SJSA1 (cell line): ENCODE measurements around the gene UBQLN4. TPM values are rescaled to one million over a fixed set of nuclear protein-coding genes. Genes with fewer than 3 reads are reported as not detected.
"Not testable (repeated sequence)": the region's sequence is repeated elsewhere in the genome, so short reads cannot be mapped to it uniquely, and the experiment has no call there.

Source experiments
- DNase-seq, 2 experiments: peaks; one replicate each; pipeline ENCODE4 v3.0.0-alpha.2; 2015 to 2020; ENCODE audit warnings: low spot score in 2 of 2, low read depth in 1 of 2
- H3K27ac ChIP-seq: fragments of 250-450 bp; sonication (Bioruptor Pico); 2 replicates; pipeline ENCODE4 v1.5.1; 2020; ENCODE audit warnings: mild to moderate bottlenecking, moderate library complexity
- H3K27me3 ChIP-seq: fragments of 250-450 bp; sonication (Bioruptor Pico); replicated peaks from 2 replicates; pipeline ENCODE4 v1.5.1; 2020; ENCODE audit warnings: mild to moderate bottlenecking, moderate library complexity
- H3K36me3 ChIP-seq: fragments of 250-450 bp; sonication (Bioruptor Pico); 2 replicates; pipeline ENCODE4 v1.5.1; 2020; ENCODE audit warnings: mild to moderate bottlenecking
- H3K4me1 ChIP-seq: fragments of 250-450 bp; sonication (Bioruptor Pico); replicated peaks from 2 replicates; pipeline ENCODE4 v1.6.1; 2021; ENCODE audit warnings: mild to moderate bottlenecking
- H3K4me3 ChIP-seq: fragments of 250-450 bp; sonication (Bioruptor Pico); 2 replicates; pipeline ENCODE4 v1.5.1; 2020; ENCODE audit warnings: mild to moderate bottlenecking
- H3K9me3 ChIP-seq: fragments of 250-450 bp; sonication (Bioruptor Pico); replicated peaks from 2 replicates; pipeline ENCODE4 v1.5.1; 2020; ENCODE audit warnings: mild to moderate bottlenecking
- total RNA-seq: library from RNA; depleted of rRNA; stranded (reverse); fragments of >200 nt; shearing (Covaris generic); gene quantifications from 2 replicates; pipeline ENCODE4 v1.2.3, GENCODE V29; 2014

The UBQLN4 gene
- total RNA-seq, 1 experiment from 2014 or later = 18.2 TPM

DNA sequence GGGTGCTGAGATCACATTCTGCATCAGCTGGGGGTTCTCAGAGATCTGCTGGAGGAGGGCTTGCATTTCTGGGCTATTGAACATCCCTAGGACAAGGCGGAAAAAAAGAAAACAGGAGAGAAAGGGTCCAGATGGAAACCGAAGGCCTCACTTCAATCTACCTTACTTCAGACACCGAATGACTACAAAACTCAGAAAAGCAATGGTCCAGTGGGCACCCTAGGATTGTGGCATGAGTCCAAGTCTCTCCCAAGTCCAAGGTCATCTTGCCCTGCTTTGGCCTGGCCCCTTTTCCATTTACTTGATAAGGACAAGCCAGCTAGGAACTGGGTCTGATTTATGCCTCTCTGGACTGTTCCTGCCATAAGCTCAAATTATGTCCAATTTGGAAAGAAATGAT is 10.8 kb downstream of the UBQLN4 start:
- H3K27me3 ChIP-seq = no peaks in the 10 kb centered on the region

DNA sequence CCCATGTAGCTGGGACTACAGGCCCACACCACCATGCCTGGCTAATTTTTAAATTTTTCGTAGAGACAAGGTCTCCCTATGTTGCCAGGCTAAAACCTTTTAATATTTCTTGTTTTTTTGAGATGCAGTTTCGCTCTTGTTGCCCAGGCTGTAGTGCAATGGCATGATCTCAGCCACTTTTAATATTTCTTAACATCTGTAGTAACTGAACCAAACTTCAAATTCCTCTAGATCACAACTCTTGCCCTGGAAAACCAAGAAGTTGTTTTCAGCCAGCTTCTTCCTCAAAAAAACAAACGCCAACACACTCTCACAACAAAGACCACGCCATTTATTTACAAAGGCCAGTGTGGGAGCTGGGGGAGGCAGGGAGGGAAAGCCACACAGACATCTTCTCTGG is 18.6 kb downstream of the UBQLN4 start:
- not testable (repeated sequence) for H3K4me3 ChIP-seq, H3K36me3 ChIP-seq, H3K27me3 ChIP-seq, H3K4me1 ChIP-seq, H3K27ac ChIP-seq, DNase-seq, H3K9me3 ChIP-seq

More for the DNA sequence above, 10.8 kb downstream of the UBQLN4 start:
- Histone ChIP-seq H3K4me3 (no peak overlapping the region), H3K36me3 (peaks cover 32% of the 10 kb centered on the region), H3K4me1 (peaks cover 12% of the 10 kb centered on the region), H3K27ac (no peak overlapping the region), H3K9me3 (no peaks in the 10 kb centered on the region)
- DNase-seq = no peak

DNA sequence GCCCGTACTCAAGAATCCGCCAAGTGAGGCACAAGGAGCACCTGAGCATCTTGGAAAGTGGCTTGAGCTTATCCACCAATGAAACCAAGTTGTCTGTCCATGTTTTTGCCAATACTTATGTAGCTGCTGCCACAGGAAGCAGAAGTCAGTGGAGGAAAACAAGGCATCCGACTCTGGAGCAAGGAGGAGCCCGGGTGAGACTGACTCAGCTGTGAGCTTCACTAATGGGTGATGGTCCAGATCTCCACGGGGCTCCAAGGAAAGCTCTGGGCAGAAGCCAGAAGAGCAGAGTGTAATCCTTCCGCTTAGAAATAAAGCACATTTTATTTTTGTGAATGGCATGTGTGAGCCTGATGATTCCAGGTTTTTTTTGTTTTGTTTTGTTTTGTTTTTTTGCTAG is 20.6 kb downstream of the UBQLN4 start:
- no peak for DNase-seq
- H3K4me1 ChIP-seq = peaks cover 7% of the 10 kb centered on the region
- no peak overlapping the region for H3K27ac ChIP-seq
- H3K9me3 ChIP-seq = no peaks in the 10 kb centered on the region
- H3K27me3 ChIP-seq = no peaks in the 10 kb centered on the region
- no peak overlapping the region for H3K4me3 ChIP-seq
- H3K36me3 ChIP-seq = 0 out of 2 replicates have a peak, but pooled peaks cover 1% of the 10 kb centered on the region

DNA sequence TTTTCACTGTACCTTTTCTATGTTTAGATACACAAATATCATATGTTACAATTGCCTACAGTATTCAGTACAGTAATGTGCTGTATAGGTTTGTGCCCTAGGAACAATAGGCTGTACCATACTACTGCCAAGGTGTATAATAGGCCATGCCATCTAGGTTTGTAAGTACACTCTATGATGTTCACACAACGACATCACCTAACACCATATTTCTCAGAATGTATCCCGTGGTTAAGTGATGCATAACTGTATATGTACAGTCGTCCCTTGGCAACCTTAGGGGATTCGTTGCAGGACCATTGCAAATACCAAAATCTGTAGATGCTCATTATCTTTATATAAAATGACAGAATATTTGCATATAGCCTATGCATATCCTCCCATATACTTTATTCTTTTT is 27.0 kb downstream of the UBQLN4 start:
- DNase-seq = no peak
- Histone ChIP-seq H3K36me3 (no peaks in the 10 kb centered on the region), H3K27me3 (no peaks in the 10 kb centered on the region), H3K9me3 (no peaks in the 10 kb centered on the region), H3K27ac (no peak overlapping the region), H3K4me3 (no peak overlapping the region), H3K4me1 (peaks cover 7% of the 10 kb centered on the region)

DNA sequence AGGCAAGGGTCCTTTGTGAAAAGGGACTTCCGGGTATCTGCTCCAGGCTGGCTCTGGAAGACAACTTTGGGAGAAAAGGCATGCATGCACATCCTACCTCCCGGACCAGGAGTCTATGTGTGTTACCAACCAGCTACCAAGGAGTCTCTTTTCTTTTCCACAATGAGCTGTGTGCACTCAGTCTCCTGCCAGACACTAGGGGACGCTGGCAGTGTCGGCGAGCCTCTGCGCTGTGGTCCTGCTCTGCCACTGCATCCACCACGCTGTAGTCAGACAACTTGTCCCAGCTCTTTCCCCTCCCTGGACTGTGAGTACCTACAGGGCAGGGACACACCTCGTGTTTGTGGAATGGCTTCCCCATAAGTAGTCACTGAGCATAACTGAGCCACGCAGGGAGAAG is 27.7 kb downstream of the UBQLN4 start:
- peak; percentile 29 to 63 for DNase-seq
- Histone ChIP-seq H3K4me3 (no peak overlapping the region), H3K27me3 (no peaks in the 10 kb centered on the region), H3K4me1 (peaks cover 7% of the 10 kb centered on the region), H3K27ac (no peak overlapping the region), H3K9me3 (no peaks in the 10 kb centered on the region), H3K36me3 (no peaks in the 10 kb centered on the region)

DNA sequence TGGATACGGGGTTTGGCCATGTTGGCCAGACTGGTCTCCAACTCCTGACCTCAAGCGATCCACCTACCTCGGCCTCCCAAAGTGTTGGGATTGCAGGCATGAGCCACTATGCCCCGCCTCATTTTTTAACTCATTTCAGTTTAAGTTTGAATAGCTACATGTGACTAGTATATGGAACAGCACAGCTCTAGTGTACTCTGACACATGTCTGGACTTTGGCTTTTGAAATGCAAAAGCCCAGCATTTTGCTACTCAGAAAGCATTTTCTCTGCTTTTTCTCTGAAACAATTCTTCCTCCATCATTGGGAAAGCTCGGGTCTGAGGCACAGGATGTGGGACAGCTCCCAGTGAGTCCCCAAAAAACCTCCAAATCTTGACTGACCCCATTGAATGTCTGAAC is 28.8 kb downstream of the UBQLN4 start:
- Histone ChIP-seq H3K36me3 (peaks cover 5% of the 10 kb centered on the region), H3K4me1 (peaks cover 5% of the 10 kb centered on the region), H3K27me3 (no peaks in the 10 kb centered on the region), H3K9me3 (no peaks in the 10 kb centered on the region), H3K27ac (no peak overlapping the region), H3K4me3 (no peak overlapping the region)
- no peak for DNase-seq

DNA sequence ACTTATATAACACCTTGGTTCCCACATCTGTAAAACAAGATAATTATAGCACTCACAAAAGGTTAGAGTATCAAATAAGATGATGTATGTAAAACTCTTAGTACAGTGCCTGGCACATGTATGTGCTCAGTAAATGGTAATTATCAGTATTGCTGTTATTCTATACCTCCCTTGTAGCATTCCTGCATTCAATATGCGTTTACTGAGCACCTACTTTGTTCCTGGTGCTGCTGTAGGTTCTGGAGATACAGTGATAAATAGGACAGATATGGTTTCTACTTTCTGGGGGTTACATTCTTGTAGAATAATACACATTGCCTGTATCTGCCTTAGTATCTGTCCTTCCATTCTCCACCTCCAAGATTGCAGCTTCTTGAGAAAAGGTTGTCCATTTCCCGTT is 31.6 kb downstream of the UBQLN4 start:
- peaks cover 6% of the 10 kb centered on the region for H3K4me1 ChIP-seq
- no peaks in the 10 kb centered on the region for H3K9me3 ChIP-seq
- H3K27ac ChIP-seq = no peak overlapping the region
- H3K36me3 ChIP-seq = peaks cover 32% of the 10 kb centered on the region
- H3K27me3 ChIP-seq = no peaks in the 10 kb centered on the region
- no peak for DNase-seq
- H3K4me3 ChIP-seq = no peak overlapping the region

DNA sequence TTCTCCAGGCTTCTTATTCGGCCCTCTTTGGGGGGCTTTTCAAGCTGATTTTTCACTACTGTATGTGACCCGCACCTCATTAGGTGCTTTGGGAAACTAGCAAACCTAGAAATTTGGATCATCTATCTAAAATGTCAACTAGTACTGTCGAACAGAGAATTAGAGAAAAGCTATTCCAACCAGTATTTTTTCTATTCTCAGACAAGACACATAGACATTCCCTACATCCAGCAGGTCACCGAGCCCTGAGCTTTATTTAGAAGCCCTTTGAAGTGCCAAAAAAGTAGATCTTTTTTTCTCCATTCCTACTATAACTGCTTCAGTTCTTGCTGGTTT is 32.5 kb downstream of the UBQLN4 start:
- H3K9me3 ChIP-seq = no peaks in the 10 kb centered on the region
- no peak for DNase-seq
- H3K4me3 ChIP-seq = peak overlapping the region; percentile 51
- peaks cover 6% of the 10 kb centered on the region for H3K4me1 ChIP-seq
- H3K36me3 ChIP-seq = peaks cover 41% of the 10 kb centered on the region
- H3K27me3 ChIP-seq = no peaks in the 10 kb centered on the region
- no peak overlapping the region for H3K27ac ChIP-seq

DNA sequence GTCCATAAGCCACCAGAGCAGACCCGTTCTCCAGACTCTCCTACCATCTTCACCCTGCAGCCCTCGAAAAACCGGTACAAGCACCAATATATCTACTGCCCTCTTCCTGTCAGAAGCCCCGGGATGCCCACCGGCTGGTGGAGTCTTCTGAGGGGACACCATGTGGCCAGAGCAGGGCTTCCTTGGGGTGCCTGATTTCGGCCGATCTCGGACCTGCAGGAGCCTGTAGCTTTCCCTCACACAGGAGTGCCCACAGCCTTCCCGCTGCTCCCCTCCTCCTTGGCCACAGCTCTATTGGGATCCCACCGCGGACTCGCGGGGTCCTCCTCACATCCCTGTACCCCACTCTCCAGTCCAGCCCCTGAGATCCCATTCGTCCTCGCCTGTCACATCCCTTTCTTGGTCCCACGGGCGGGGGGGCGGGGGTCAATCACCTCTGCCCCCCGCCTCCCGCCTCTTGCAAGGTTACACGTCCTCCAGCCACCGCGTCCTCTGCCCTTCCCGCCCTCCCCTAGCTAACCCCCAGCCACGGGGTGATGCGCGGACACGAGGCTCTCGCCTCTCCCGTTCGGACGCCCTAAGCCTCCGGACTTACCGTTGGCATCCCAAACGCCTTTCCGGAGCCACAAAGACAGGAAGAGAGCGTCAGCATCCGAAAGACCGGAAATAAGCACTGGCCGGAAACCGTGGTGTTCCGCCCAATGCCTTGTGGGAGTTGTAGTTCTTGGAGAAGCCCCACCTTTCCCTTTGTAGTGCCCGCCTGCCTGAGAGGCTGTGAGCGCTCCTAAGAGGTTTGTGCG is 33.1 kb downstream of the UBQLN4 start, which contains the start of gene SSR2:
SSR2 (minus strand) TSS at position 659 of the 800 bp plus-strand sequence. CDS start 784 bp downstream, outside the sequence.
- Histone ChIP-seq H3K27me3 (no peaks in the 10 kb centered on the region), H3K27ac (peak within 1 kb of the TSS; percentile 54; the same call in 1 of the 2 replicates), H3K36me3 (peaks cover 46% of the 10 kb centered on the region), H3K4me1 (peaks cover 6% of the 10 kb centered on the region), H3K4me3 (peak within 1 kb of the TSS; percentile 51), H3K9me3 (no peaks in the 10 kb centered on the region)
- peak; percentile 81 to 91 for DNase-seq

DNA sequence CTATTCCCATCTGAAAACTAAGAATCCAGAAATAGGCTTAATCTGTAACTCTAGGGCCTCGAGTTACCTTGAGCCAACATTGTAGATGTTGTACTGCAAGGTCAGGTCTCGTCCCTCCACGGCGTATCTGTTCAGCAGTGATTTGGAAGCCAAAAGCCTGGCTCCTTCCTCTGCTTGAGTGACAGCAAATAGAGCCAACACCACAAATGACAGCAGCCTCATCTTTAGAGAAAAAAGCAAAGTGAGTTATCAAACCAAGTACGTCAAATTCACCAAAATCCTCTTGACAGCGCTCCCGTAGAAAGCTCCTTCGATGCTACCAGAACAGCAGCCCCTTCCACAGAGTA is 33.7 kb downstream of the UBQLN4 start:
- Histone ChIP-seq H3K4me1 (peaks cover 6% of the 10 kb centered on the region), H3K27me3 (no peaks in the 10 kb centered on the region), H3K4me3 (peak overlapping the region; percentile 51), H3K27ac (no peak overlapping the region), H3K36me3 (peaks cover 49% of the 10 kb centered on the region), H3K9me3 (no peaks in the 10 kb centered on the region)
- no peak for DNase-seq

DNA sequence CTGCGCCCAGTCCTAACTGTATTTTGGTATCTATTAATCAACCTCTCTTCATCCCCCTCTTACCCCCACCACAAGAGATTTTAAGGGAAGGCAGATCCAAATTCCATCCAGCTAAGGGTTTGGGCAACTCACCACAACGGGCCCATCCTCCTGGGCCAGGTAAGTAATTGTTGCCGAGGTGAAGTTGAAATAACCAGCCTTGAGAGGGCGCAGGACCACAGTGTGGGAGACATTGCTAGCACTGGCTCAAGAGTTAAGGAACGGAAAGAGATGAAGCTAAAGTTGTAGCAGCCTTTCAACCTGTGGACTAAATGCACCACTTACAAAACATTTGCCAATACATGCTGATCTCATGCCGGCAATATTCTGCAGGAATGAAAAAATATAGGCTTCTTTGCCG is 38.8 kb downstream of the UBQLN4 start:
- H3K27ac ChIP-seq = no peak overlapping the region
- no peaks in the 10 kb centered on the region for H3K27me3 ChIP-seq
- H3K4me3 ChIP-seq = no peak overlapping the region
- H3K4me1 ChIP-seq = peaks cover 3% of the 10 kb centered on the region
- DNase-seq = no peak
- H3K9me3 ChIP-seq = no peaks in the 10 kb centered on the region
- H3K36me3 ChIP-seq = peaks cover 95% of the 10 kb centered on the region

DNA sequence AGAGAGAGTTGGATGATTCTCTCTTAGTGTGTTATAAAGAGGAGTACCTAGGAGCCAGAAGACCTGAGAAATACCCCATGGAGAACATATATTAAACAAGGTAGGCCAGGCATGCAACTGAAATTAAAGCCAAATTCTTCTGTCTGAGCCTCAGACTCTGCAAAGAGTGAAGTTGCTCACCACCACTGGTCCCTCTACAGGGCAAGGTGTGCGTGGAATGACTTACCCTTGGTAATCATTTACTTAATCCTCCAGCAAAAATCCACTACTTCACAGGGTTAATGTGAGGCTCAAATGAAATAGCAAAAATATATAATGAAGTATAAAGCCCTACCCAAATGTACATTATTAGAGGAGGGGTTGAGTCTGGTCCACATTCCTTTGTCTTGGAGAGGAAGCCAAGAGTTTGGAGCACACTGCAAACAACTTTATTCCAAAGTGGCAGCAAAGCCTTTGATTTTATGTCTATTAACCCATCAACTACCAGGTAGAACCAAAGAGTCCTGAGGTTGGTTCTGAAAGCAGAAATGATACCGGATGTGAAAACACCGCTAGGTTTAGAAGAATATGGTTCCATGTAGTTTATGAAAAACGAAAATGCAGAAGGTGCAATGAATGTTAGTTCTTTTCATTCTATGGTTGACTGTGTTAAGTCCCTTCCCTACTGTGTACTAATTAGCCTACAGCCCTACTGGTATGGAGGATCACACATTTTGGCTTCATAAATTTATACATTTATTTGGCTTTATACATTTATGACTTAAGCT is 41.4 kb downstream of the UBQLN4 start:
- Histone ChIP-seq H3K4me1 (no peaks in the 10 kb centered on the region), H3K27ac (no peak overlapping the region), H3K36me3 (peaks cover 85% of the 10 kb centered on the region), H3K4me3 (no peak overlapping the region), H3K27me3 (no peaks in the 10 kb centered on the region), H3K9me3 (no peaks in the 10 kb centered on the region)
- no peak for DNase-seq

DNA sequence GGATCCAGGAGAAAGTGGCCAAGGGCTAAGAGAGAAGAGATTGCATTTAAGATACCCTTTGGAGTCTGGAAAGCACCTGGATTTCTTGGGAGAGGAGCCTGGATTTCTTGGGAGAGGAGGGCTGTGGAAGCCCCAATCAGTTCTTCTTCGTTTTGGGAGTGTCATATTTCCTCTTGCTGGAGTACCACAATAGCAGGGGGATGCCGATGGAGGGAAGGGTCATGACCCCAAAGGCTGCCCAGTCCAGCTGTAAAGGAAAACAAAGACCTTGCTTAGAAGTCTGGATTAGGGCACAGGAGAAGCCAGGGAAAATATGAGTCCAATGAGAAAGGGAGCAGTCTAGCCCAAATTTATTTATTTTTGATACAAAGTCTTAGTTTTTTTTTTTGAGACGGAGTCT is 44.2 kb downstream of the UBQLN4 start:
- H3K27ac ChIP-seq = no peak overlapping the region
- no peak for DNase-seq
- H3K4me3 ChIP-seq = no peak overlapping the region
- H3K9me3 ChIP-seq = no peaks in the 10 kb centered on the region
- peaks cover 66% of the 10 kb centered on the region for H3K36me3 ChIP-seq
- H3K27me3 ChIP-seq = no peaks in the 10 kb centered on the region
- no peaks in the 10 kb centered on the region for H3K4me1 ChIP-seq

DNA sequence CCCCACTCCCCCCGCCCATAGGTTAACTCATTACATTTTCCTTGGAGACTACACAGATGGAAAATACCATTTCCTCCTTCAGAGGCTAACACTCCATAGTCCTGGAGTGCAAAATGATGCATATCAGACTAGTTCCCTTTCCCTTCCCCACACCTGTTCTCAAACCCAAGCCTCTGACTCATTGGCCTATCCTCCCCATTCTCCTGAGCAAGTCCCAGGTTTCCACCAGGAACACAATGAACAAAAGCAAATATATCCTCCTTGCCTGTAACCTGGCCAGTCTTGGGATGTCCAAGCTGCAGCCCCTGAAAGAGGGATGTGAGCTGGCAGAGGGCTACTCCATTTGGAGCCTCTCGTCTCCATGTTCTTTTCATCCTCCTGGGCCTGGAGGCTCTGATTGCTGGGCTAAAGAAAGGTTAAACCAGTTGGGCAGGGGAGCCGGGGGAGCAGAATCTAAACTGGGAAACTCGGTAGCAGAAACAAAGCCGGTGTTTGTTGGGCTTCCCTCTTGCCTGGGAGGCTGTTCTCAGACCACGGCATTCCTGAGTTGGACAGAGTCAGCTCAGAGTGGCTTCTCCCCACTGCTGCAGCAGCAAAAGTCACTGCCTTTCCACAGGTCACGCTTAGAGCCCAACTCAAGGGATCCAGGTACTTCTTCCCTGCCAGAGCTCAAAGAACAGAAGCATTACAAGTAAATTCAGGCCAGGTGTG is 46.8 kb downstream of the UBQLN4 start:
- Histone ChIP-seq H3K9me3 (no peaks in the 10 kb centered on the region), H3K4me1 (no peaks in the 10 kb centered on the region), H3K36me3 (peaks cover 40% of the 10 kb centered on the region), H3K27ac (no peak overlapping the region), H3K4me3 (no peak overlapping the region), H3K27me3 (no peaks in the 10 kb centered on the region)
- no peak for DNase-seq
